Esophagus squamous epithelium (tissue), 4 donors: Measurements from ENCODE around the gene IGSF9B.

Experiments used
- CTCF ChIP-seq, 6 experiments: fragments of 450-650 bp in 4 of 6; fragments of 200-600 bp in 2 of 6; sonication (generic) in 2 of 6; IDR thresholded peaks; one replicate each; pipeline ENCODE4 v1.5.1; 2016 to 2019; ENCODE audit warnings: antibody characterized with exemption in 6 of 6, mild to moderate bottlenecking in 4 of 6, moderate library complexity in 4 of 6
- POLR2A ChIP-seq, 4 donors: fragments of 450-650 bp; IDR thresholded peaks; one replicate each; pipeline ENCODE4 v1.6.1; 2017; ENCODE audit warnings: antibody characterized with exemption in 4 of 4, mild to moderate bottlenecking in 4 of 4, moderate library complexity in 3 of 4

- no peak for TF ChIP-seq CTCF (IDR thresholded peaks at IDR 0.05)
- no peak for TF ChIP-seq POLR2A (IDR thresholded peaks at IDR 0.05)
Measured at GRCh38 chr11:133895061-133895479, 61.7 kb downstream of the IGSF9B start.
